PC-3 (cell line): ENCODE measurements around the gene CDC25A. TPM values are rescaled to one million over a fixed set of nuclear protein-coding genes. Genes with fewer than 3 reads are reported as not detected.

ENCODE experiments used
- ATAC-seq: fragments of 200-7000 bp; cut with Tn5 transposase; 2 replicates; pipeline ENCODE4 v1.9.1; 2020; ENCODE audit warnings: mild to moderate bottlenecking, moderate library complexity
- BruUV-seq: library from RNA; stranded (reverse); fragments of 400-500 nt; replicated peaks from 2 replicates; lab custom pipeline; 2021; lab: Mats Ljungman, UMichigan
- CTCF ChIA-PET: fragments of 300-600 bp; sonication (Branson Sonifier 250); formaldehyde crosslinking; loops from one replicate; lab custom pipeline; 2022; ENCODE audit warnings: antibody characterized with exemption; lab: Charles Lee
- POLR2A ChIA-PET: fragments of 300-600 bp; sonication (Branson Sonifier 250); formaldehyde crosslinking; loops from one replicate; lab custom pipeline; 2022; ENCODE audit warnings: antibody characterized with exemption; ENCODE audit not compliant: unreplicated experiment; lab: Charles Lee
- DNase-seq: peaks from one replicate; pipeline ENCODE4 v3.0.0-alpha.2; 2015
- H2AFZ ChIP-seq: fragments of 300-600 bp; sonication (generic); 2 replicates; pipeline ENCODE4 v1.6.0; 2016; ENCODE audit warnings: antibody characterized with exemption, low read length
- H3F3A ChIP-seq: fragments of 300-600 bp; sonication (generic); one replicate; pipeline ENCODE4 v1.6.0; 2017; ENCODE audit warnings: antibody characterized with exemption, low read length, control low read depth, mild to moderate bottlenecking; ENCODE audit not compliant: unreplicated experiment
- H3K27ac ChIP-seq: fragments of 300-600 bp; sonication (generic); 2 replicates; pipeline ENCODE4 v1.5.1; 2016; ENCODE audit warnings: mild to moderate bottlenecking, low read length
- H3K27me3 ChIP-seq: fragments of 300-600 bp; sonication (generic); 2 replicates; pipeline ENCODE4 v1.6.1; 2016; ENCODE audit warnings: low read length, mixed read lengths
- H3K36me3 ChIP-seq: fragments of 300-600 bp; sonication (generic); 2 replicates; pipeline ENCODE4 v1.6.1; 2016; ENCODE audit warnings: low read depth, mixed run types, low read length, mixed read lengths
- H3K4me1 ChIP-seq: fragments of 300-600 bp; sonication (generic); 2 replicates; pipeline ENCODE4 v1.5.1; 2016; ENCODE audit warnings: low read length; ENCODE audit not compliant: insufficient read depth
- H3K4me2 ChIP-seq: fragments of 300-600 bp; sonication (generic); 2 replicates; pipeline ENCODE4 v1.6.0; 2016; ENCODE audit warnings: low read length
- H3K4me3 ChIP-seq: fragments of 300-600 bp; sonication (generic); 2 replicates; pipeline ENCODE4 v1.5.1; 2016; ENCODE audit warnings: mild to moderate bottlenecking, low read length, mixed read lengths
- H3K79me2 ChIP-seq: fragments of 300-600 bp; sonication (generic); 2 replicates; pipeline ENCODE4 v1.6.1; 2017; ENCODE audit warnings: low read length, mixed read lengths
- H3K9ac ChIP-seq: fragments of 300-600 bp; sonication (generic); 2 replicates; pipeline ENCODE4 v1.6.0; 2016; ENCODE audit warnings: mild to moderate bottlenecking, low read length
- H3K9me2 ChIP-seq: fragments of 300-600 bp; sonication (generic); replicated peaks from 2 replicates; pipeline ENCODE4 v1.6.1; 2016; ENCODE audit warnings: mixed run types, low read length, mixed read lengths
- H3K9me3 ChIP-seq: fragments of 300-600 bp; sonication (generic); 2 replicates; pipeline ENCODE4 v1.6.1; 2016; ENCODE audit warnings: low read length, mixed read lengths
- H4K20me1 ChIP-seq: fragments of 300-600 bp; sonication (generic); 2 replicates; pipeline ENCODE4 v1.6.1; 2016; ENCODE audit warnings: low read length, mixed read lengths
- EZH2 ChIP-seq: fragments of 300-600 bp; sonication (generic); IDR thresholded peaks from one replicate; pipeline ENCODE4 v1.6.1; 2017; ENCODE audit warnings: antibody characterized with exemption, mild to moderate bottlenecking, low read length; ENCODE audit not compliant: unreplicated experiment
- EZH2phosphoT487 ChIP-seq: fragments of 300-600 bp; sonication (generic); IDR thresholded peaks from 2 replicates; pipeline ENCODE4 v1.6.1; 2018; ENCODE audit warnings: mild to moderate bottlenecking, antibody characterized with exemption, low read length, borderline replicate concordance
- intact Hi-C: fragments of 100-400 bp; cut with micrococcal nuclease; formaldehyde crosslinking; loops from 2 replicates; pipeline ENCODE4 v1.9.0; 2023
- total RNA-seq: library from RNA; depleted of rRNA; stranded (reverse); fragments of >200 nt; gene quantifications from 2 replicates; pipeline ENCODE4 v1.2.3, GENCODE V29; 2014
- TF ChIP-seq, protein P1 (sequence below): fragments of 300-600 bp; sonication (generic); conservative IDR thresholded peaks from 2 replicates; pipeline ENCODE4 v1.5.1; 2017; ENCODE audit warnings: antibody characterized with exemption, low read depth, mild to moderate bottlenecking, low read length

The CDC25A gene
- total RNA-seq, 1 experiment from 2014 or later = 43.0 TPM

GRCh38 chr3:48151058-48151806 is 37.0 kb downstream of the CDC25A start:
- TF ChIP-seq, protein P1, sequence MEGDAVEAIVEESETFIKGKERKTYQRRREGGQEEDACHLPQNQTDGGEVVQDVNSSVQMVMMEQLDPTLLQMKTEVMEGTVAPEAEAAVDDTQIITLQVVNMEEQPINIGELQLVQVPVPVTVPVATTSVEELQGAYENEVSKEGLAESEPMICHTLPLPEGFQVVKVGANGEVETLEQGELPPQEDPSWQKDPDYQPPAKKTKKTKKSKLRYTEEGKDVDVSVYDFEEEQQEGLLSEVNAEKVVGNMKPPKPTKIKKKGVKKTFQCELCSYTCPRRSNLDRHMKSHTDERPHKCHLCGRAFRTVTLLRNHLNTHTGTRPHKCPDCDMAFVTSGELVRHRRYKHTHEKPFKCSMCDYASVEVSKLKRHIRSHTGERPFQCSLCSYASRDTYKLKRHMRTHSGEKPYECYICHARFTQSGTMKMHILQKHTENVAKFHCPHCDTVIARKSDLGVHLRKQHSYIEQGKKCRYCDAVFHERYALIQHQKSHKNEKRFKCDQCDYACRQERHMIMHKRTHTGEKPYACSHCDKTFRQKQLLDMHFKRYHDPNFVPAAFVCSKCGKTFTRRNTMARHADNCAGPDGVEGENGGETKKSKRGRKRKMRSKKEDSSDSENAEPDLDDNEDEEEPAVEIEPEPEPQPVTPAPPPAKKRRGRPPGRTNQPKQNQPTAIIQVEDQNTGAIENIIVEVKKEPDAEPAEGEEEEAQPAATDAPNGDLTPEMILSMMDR = peak; percentile 97
- no peak for TF ChIP-seq EZH2phosphoT487
- ATAC-seq (peak; percentile 87), DNase-seq (peak; percentile 89)
- peak overlapping the region; percentile 70 for H2AFZ ChIP-seq
- H3K79me2 ChIP-seq = no peaks in the 10 kb centered on the region
- H3K4me1 ChIP-seq = peaks cover 35% of the 10 kb centered on the region
- POLR2A ChIA-PET = interaction anchor here (0.5 to 1.0 kb wide), 3 partner anchors 62 to 132 kb away, joined by 3 to 10 read pairs (median 5); no protein-coding TSS in a partner anchor
- H3K27me3 ChIP-seq = no peaks in the 10 kb centered on the region
- CTCF ChIA-PET = interaction anchor here (0.6 to 2.2 kb wide), 17 partner anchors 51 to 327 kb away, joined by 3 to 27 read pairs (median 4); no protein-coding TSS in a partner anchor
- intact Hi-C loops = loop anchor here (1.0 to 5.0 kb wide), 6 partner anchors 62 to 314 kb away; no protein-coding TSS in a partner anchor
- H4K20me1 ChIP-seq = no peaks in the 10 kb centered on the region
- peak overlapping the region; percentile 60 for H3K27ac ChIP-seq
- H3F3A ChIP-seq = peaks cover 1% of the 10 kb centered on the region
- H3K4me2 ChIP-seq = peak overlapping the region; percentile 56
- no peaks in the 10 kb centered on the region for H3K36me3 ChIP-seq
- H3K4me3 ChIP-seq = peak overlapping the region; percentile 23; the same call in 1 of the 2 replicates
- H3K9me2 ChIP-seq = no peaks in the 10 kb centered on the region
- H3K9me3 ChIP-seq = no peaks in the 10 kb centered on the region
- no TSS peak for BruUV-seq
- H3K9ac ChIP-seq = no peak overlapping the region

GRCh38 chr3:48143992-48144391 is 44.2 kb downstream of the CDC25A start:
- no peak overlapping the region for H3K9ac ChIP-seq
- intact Hi-C loops = no loop called here
- H3K36me3 ChIP-seq = no peaks in the 10 kb centered on the region
- H3K4me2 ChIP-seq = no peak overlapping the region
- H3K79me2 ChIP-seq = no peaks in the 10 kb centered on the region
- ATAC-seq (no peak), DNase-seq (no peak)
- H3K27ac ChIP-seq = no peak overlapping the region
- no peaks in the 10 kb centered on the region for H3K4me1 ChIP-seq
- ChIA-PET CTCF (interaction anchor here (0.6 kb wide), 1 partner anchor 19 kb away, joined by 17 read pairs; no protein-coding TSS in a partner anchor), POLR2A (no interaction called here)
- H4K20me1 ChIP-seq = no peaks in the 10 kb centered on the region
- TF ChIP-seq, protein P1 = no peak
- TF ChIP-seq EZH2phosphoT487 = no peak
- TF ChIP-seq EZH2 = no peak
- no peaks in the 10 kb centered on the region for H3F3A ChIP-seq
- H3K27me3 ChIP-seq = no peaks in the 10 kb centered on the region
- H3K9me3 ChIP-seq = no peaks in the 10 kb centered on the region
- no peak overlapping the region for H3K4me3 ChIP-seq
- H2AFZ ChIP-seq = no peak overlapping the region
- BruUV-seq = no TSS peak
- H3K9me2 ChIP-seq = no peaks in the 10 kb centered on the region

GRCh38 chr3:48143567-48143966 is 44.6 kb downstream of the CDC25A start:
- POLR2A ChIA-PET = no interaction called here
- Histone ChIP-seq H3K27me3 (no peaks in the 10 kb centered on the region), H4K20me1 (no peaks in the 10 kb centered on the region), H3K9ac (no peak overlapping the region), H3K4me1 (no peaks in the 10 kb centered on the region), H3K27ac (no peak overlapping the region), H3K79me2 (no peaks in the 10 kb centered on the region), H3K9me2 (no peaks in the 10 kb centered on the region), H2AFZ (no peak overlapping the region), H3K4me3 (no peak overlapping the region), H3K4me2 (no peak overlapping the region), H3K36me3 (no peaks in the 10 kb centered on the region), H3K9me3 (no peaks in the 10 kb centered on the region), H3F3A (no peaks in the 10 kb centered on the region)
- ATAC-seq (no peak), DNase-seq (no peak)
- BruUV-seq = no TSS peak
- intact Hi-C loops = no loop called here
- CTCF ChIA-PET = interaction anchor here (0.6 kb wide), 1 partner anchor 19 kb away, joined by 17 read pairs; no protein-coding TSS in a partner anchor
- TF ChIP-seq EZH2 (no peak), EZH2phosphoT487 (no peak)
